Measurements from ENCODE around the gene SEPSECS.
A peak's percentile ranks its signal among the peaks of the same experiment; 100 is the strongest.

Gene SEPSECS

GRCh38 chr4:25180524-25181131 is 20.4 kb upstream of the SEPSECS start:
- TF ChIP-seq FOXM1 (IDR thresholded peaks at IDR 0.05; ENCODE audit: borderline replicate concordance, low read depth), result no peak
- 0 out of 2 replicates have a peak, but pooled peaks have one; percentile 4 for TF ChIP-seq TAF1 (IDR thresholded peaks at IDR 0.05; ENCODE audit: low read depth)
- TF ChIP-seq RAD21 (IDR thresholded peaks at IDR 0.05; ENCODE audit: low read depth), result peak; percentile 76
- no peak for TF ChIP-seq CREB1 (IDR thresholded peaks at IDR 0.05; ENCODE audit: low read depth)

GRCh38 chr4:25178838-25179261 is 18.6 kb upstream of the SEPSECS start:
- TF ChIP-seq REST (IDR thresholded peaks at IDR 0.05; ENCODE audit: low read depth) (no peak), EP300 (IDR thresholded peaks at IDR 0.05; ENCODE audit: borderline replicate concordance) (no peak), MAX (IDR thresholded peaks at IDR 0.05) (no peak), TEAD4 (IDR thresholded peaks at IDR 0.05) (no peak), ZBTB7A (IDR thresholded peaks at IDR 0.05; ENCODE audit: low read depth) (no peak), CREB1 (IDR thresholded peaks at IDR 0.05; ENCODE audit: low read depth) (no peak), CEBPB (IDR thresholded peaks at IDR 0.05) (no peak), TCF12 (IDR thresholded peaks at IDR 0.05; ENCODE audit: low read depth) (no peak), RAD21 (IDR thresholded peaks at IDR 0.05; ENCODE audit: low read depth) (no peak), USF1 (IDR thresholded peaks at IDR 0.05) (no peak), EGR1 (IDR thresholded peaks at IDR 0.05) (no peak), NFIC (IDR thresholded peaks at IDR 0.05) (no peak), TAF1 (IDR thresholded peaks at IDR 0.05; ENCODE audit: low read depth) (no peak)

GRCh38 chr4:25177147-25177546 is 16.9 kb upstream of the SEPSECS start:
- TF ChIP-seq USF1 (IDR thresholded peaks at IDR 0.05) (no peak), CEBPB (IDR thresholded peaks at IDR 0.05) (no peak), NFIC (IDR thresholded peaks at IDR 0.05) (no peak)

- TF ChIP-seq CREB1 (IDR thresholded peaks at IDR 0.05; ENCODE audit: low read depth) (no peak), NFIC (IDR thresholded peaks at IDR 0.05) (no peak), TCF12 (IDR thresholded peaks at IDR 0.05; ENCODE audit: low read depth) (no peak), FOXM1 (IDR thresholded peaks at IDR 0.05; ENCODE audit: borderline replicate concordance, low read depth) (no peak), TAF1 (IDR thresholded peaks at IDR 0.05; ENCODE audit: low read depth) (no peak), EGR1 (IDR thresholded peaks at IDR 0.05) (no peak), MAX (IDR thresholded peaks at IDR 0.05) (no peak), YY1 (IDR thresholded peaks at IDR 0.05; ENCODE audit: low read depth) (no peak), ZBTB7A (IDR thresholded peaks at IDR 0.05; ENCODE audit: low read depth) (no peak), EP300 (IDR thresholded peaks at IDR 0.05; ENCODE audit: borderline replicate concordance) (no peak), REST (IDR thresholded peaks at IDR 0.05; ENCODE audit: low read depth) (no peak), CEBPB (IDR thresholded peaks at IDR 0.05) (no peak), USF1 (IDR thresholded peaks at IDR 0.05) (no peak), RAD21 (IDR thresholded peaks at IDR 0.05; ENCODE audit: low read depth) (no peak), TEAD4 (IDR thresholded peaks at IDR 0.05) (no peak)
These were observed 14.4 kb upstream of the SEPSECS start for GRCh38 chr4:25174674-25175073.

GRCh38 chr4:25172961-25173915 is 13.0 kb upstream of the SEPSECS start:
- TF ChIP-seq EP300 (IDR thresholded peaks at IDR 0.05; ENCODE audit: borderline replicate concordance), result 0 out of 2 replicates have a peak, but pooled peaks have one; percentile 17
- TF ChIP-seq TAF1 (IDR thresholded peaks at IDR 0.05; ENCODE audit: low read depth), result no peak
- no peak for TF ChIP-seq CREB1 (IDR thresholded peaks at IDR 0.05; ENCODE audit: low read depth)
- no peak for TF ChIP-seq MAX (IDR thresholded peaks at IDR 0.05)
- TF ChIP-seq TEAD4 (IDR thresholded peaks at IDR 0.05), result peak; percentile 40; the same call in 1 of the 2 replicates
- TF ChIP-seq NFIC (IDR thresholded peaks at IDR 0.05), result peak; percentile 39; the same call in 1 of the 2 replicates
- no peak for TF ChIP-seq CEBPB (IDR thresholded peaks at IDR 0.05)
